ENCODE measurements around the gene USP33.

DNA sequence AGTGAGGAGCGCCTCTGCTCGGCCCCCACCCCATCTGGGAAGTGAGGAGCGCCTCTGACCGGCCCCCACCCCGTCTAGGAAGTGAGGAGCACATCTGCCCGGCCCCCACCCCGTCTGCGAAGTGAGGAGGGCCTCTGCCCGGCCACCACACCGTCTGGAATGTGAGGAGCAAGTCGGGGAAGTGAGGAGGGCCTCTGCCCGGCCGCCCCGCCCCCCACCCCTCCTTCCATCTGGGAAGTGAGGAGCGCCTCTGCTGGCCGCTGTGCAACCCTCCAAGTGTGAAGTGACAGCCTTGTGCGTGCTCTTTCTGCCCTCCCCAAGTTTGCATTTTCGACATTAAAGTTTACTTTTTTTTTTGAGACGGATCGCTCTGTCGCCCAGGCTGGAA is 72.1 kb downstream of the USP33 start:
- TF ChIP-seq CTCF (IDR thresholded peaks at IDR 0.05) (no peak), CHD2 (IDR thresholded peaks at IDR 0.05; ENCODE audit: low read length, partially characterized antibody) (no peak), MXI1 (IDR thresholded peaks at IDR 0.05; ENCODE audit: low read depth, low read length) (no peak), EZH2phosphoT487 (IDR thresholded peaks at IDR 0.05; ENCODE audit: borderline replicate concordance, low read depth) (no peak), TAF1 (IDR thresholded peaks at IDR 0.05; ENCODE audit: borderline replicate concordance, low read depth, low read length) (no peak), GATA2 (CRISPR knock-in tag; IDR thresholded peaks at IDR 0.05) (no peak), TCF12 (IDR thresholded peaks at IDR 0.05) (no peak), RAD21 (IDR thresholded peaks at IDR 0.05; ENCODE audit: low read length) (no peak), FOXM1 (IDR thresholded peaks at IDR 0.05; ENCODE audit: low read depth) (no peak), JUND (IDR thresholded peaks at IDR 0.05) (no peak)
- TF ChIP-seq, protein P1, sequence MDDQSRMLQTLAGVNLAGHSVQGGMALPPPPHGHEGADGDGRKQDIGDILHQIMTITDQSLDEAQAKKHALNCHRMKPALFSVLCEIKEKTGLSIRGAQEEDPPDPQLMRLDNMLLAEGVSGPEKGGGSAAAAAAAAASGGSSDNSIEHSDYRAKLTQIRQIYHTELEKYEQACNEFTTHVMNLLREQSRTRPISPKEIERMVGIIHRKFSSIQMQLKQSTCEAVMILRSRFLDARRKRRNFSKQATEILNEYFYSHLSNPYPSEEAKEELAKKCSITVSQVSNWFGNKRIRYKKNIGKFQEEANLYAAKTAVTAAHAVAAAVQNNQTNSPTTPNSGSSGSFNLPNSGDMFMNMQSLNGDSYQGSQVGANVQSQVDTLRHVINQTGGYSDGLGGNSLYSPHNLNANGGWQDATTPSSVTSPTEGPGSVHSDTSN (IDR thresholded peaks at IDR 0.05), result no peak

Measured in SK-N-SH (cell line).